COLO829 (cell line): ENCODE data around the gene SVBP.

Experiments used
- DNase-seq: peaks from one replicate; pipeline ENCODE4 v3.0.0; 2012; ENCODE audit warnings: low spot score

Gene SVBP

GRCh38 chr1:42806171-42806570, 11.0 kb downstream of the SVBP start:
- no peak for DNase-seq

- DNase-seq, result no peak
These were observed 15.2 kb downstream of the SVBP start for GRCh38 chr1:42801832-42802473.

GRCh38 chr1:42797979-42798378, 19.2 kb downstream of the SVBP start:
- no peak for DNase-seq

GRCh38 chr1:42797414-42797813, 19.8 kb downstream of the SVBP start:
- DNase-seq, result no peak

- no peak for DNase-seq
These were observed 23.4 kb downstream of the SVBP start for GRCh38 chr1:42793824-42794223.

- DNase-seq, result no peak
These were observed 29.2 kb downstream of the SVBP start for GRCh38 chr1:42788021-42788420.

GRCh38 chr1:42786097-42786496, 31.1 kb downstream of the SVBP start:
- DNase-seq, result no peak

- no peak for DNase-seq
These were observed 32.1 kb downstream of the SVBP start, which contains the start of gene TMEM269 for GRCh38 chr1:42784946-42785693. Gene TMEM269 (plus strand): TSS chr1:42784991. CDS start chr1:42789894, 4,903 bp downstream.

GRCh38 chr1:42784547-42784945, 32.7 kb downstream of the SVBP start:
- no peak for DNase-seq

GRCh38 chr1:42783092-42783491, 34.1 kb downstream of the SVBP start:
- no peak for DNase-seq

- DNase-seq, result no peak
These were observed 37.0 kb downstream of the SVBP start for GRCh38 chr1:42780176-42780575.

- DNase-seq, result no peak
These were observed 37.5 kb downstream of the SVBP start for GRCh38 chr1:42779725-42780124.

GRCh38 chr1:42777852-42778251, 39.3 kb downstream of the SVBP start:
- DNase-seq, result peak; percentile 41

- no peak for DNase-seq
These were observed 40.7 kb downstream of the SVBP start for GRCh38 chr1:42776502-42776901.

- no peak for DNase-seq
These were observed 42.2 kb downstream of the SVBP start for GRCh38 chr1:42774928-42775526.

- DNase-seq, result no peak
These were observed 43.8 kb downstream of the SVBP start for GRCh38 chr1:42773420-42773819.

- no peak for DNase-seq
These were observed 47.4 kb downstream of the SVBP start for GRCh38 chr1:42769811-42770210.

GRCh38 chr1:42768172-42768571, 49.0 kb downstream of the SVBP start:
- DNase-seq, result no peak

GRCh38 chr1:42767510-42768000, 49.6 kb downstream of the SVBP start:
- no peak for DNase-seq

- DNase-seq, result peak; percentile 92
These were observed 50.3 kb downstream of the SVBP start, which contains the start of the genes C1orf50 and P3H1 for GRCh38 chr1:42766741-42767509. Gene C1orf50 (plus strand): TSS chr1:42767249. CDS start chr1:42767312, 63 bp downstream. Gene P3H1 (minus strand): TSS chr1:42767028. CDS start chr1:42766971, 57 bp downstream.

GRCh38 chr1:42765832-42766740, 51.1 kb downstream of the SVBP start:
- peak; percentile 58 for DNase-seq
